ENCODE measurements around the gene RAB20.

Gene RAB20

DNA sequence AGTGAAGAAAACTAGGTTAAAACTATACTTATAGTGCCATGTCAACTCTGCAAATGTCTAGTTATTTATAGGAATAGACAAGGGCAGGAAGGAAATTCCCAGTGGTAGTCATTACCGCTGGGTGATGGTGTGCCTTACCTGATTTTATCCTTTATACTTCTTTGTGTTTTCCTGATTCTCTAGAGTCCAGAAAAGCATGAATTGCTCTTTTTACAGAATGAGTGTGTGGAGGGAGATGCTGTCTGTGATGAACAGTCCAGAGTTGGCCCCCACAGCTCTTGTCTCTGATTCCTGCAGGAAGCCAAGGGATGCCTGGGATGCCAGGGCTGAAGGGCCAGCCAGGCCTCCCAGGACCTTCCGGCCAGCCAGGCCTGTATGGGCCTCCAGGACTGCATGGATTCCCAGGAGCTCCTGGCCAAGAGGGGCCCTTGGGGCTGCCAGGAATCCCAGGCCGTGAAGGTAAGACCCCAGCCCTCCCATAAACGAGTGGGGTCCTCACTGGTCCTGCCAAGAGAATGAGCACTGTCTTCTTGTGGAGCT is 83.7 kb downstream of the RAB20 start:
- TF ChIP-seq, protein P1, sequence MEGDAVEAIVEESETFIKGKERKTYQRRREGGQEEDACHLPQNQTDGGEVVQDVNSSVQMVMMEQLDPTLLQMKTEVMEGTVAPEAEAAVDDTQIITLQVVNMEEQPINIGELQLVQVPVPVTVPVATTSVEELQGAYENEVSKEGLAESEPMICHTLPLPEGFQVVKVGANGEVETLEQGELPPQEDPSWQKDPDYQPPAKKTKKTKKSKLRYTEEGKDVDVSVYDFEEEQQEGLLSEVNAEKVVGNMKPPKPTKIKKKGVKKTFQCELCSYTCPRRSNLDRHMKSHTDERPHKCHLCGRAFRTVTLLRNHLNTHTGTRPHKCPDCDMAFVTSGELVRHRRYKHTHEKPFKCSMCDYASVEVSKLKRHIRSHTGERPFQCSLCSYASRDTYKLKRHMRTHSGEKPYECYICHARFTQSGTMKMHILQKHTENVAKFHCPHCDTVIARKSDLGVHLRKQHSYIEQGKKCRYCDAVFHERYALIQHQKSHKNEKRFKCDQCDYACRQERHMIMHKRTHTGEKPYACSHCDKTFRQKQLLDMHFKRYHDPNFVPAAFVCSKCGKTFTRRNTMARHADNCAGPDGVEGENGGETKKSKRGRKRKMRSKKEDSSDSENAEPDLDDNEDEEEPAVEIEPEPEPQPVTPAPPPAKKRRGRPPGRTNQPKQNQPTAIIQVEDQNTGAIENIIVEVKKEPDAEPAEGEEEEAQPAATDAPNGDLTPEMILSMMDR (conservative IDR thresholded peaks at IDR 0.05; ENCODE audit: low read depth, low read length), result no peak
- no peak for DNase-seq (ENCODE audit: low read depth)
- no peak overlapping the region for H3K4me3 ChIP-seq (ENCODE audit: low read length)

DNA sequence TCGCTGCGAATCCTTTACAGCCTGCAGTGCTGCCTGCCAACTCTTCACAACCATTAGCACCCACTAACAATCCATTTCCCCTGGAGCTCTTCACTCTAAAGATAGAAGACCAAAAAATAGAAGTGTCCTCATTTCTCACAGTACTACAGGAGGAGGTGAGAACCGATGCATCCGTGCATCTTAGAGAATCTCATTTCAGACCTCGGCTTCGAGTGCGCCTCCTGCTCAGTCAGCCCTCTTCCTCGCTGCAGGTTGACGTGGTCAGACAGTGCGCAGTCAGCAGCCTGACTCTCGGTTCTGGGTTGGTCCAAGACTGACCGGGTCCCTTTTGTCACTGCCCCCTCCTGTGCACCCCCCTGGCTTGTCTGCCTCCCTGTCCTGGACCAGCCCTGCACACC is 85.3 kb downstream of the RAB20 start:
- no peak for DNase-seq (ENCODE audit: low read depth)
- no peak overlapping the region for H3K4me3 ChIP-seq (ENCODE audit: low read length)
- TF ChIP-seq, protein P1 (conservative IDR thresholded peaks at IDR 0.05; ENCODE audit: low read depth, low read length), result no peak

DNA sequence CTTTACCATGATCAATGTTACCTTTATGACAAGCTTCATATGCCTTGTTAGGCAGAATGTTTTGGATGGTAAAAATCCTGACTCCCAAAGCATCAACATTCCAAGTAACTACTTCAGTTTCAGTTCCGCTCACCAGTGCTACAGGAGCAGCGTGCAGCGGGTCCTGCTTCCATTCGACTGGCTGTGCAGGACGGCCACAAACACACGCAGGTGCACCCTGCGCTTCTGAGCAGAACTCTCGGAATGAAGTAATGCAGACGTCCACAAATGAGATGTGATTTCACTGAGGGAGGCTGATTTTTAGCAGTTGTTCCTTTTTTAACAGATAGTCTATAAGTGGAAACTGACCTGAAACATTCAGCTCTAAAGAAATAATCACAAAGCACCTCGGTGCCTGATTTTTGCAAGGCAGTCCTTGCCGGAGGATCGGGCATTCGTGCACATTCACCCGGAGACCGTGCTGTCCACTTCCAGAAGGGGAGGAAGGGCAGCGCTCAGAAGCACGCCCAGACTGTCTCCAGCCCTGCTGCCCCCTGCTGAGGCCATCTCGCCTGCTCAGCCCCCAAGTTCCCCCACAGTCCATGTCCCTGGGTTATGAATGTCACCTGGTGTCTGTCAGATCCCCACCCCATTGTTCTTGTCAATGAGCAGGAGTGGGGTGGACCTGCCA is 85.8 kb downstream of the RAB20 start:
- no peak overlapping the region for H3K4me3 ChIP-seq (ENCODE audit: low read length)
- TF ChIP-seq, protein P1 (conservative IDR thresholded peaks at IDR 0.05; ENCODE audit: low read depth, low read length), result no peak
- no peak for DNase-seq (ENCODE audit: low read depth)

DNA sequence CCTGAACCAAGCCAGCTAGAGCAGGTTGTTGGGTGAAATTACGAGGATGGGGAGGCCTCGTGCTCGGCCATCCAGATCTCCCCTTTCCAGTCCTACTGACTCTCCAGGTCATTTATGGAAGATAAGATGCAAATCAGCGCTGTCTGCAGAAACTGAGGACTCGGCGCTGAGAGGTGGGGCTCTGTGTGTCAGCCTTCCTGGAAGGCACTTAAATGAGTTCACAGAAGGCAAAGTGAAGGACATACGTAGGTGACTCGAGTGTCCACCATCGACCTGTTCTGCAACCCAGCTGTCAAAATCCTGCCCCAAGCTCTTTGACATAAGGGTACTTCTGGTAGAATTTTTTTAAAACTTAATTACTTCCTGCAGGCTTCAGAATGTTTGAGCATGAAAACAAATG is 86.4 kb downstream of the RAB20 start:
- no peak overlapping the region for H3K4me3 ChIP-seq (ENCODE audit: low read length)
- TF ChIP-seq, protein P1 (conservative IDR thresholded peaks at IDR 0.05; ENCODE audit: low read depth, low read length), result no peak

DNA sequence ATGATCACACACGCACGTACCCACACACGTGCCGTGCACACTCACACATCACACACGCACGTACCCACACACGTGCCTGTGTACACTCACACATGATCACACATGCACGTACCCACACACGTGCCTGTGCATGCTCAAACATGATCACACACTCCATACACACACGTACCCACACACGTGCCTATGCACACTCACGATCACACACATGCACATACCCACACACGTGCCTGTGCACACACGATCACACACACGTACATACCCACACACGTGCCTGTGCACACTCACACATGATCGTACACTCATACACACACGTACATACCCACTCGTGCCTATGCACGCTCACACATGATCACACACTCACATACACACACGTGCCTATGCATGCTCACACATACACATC is 86.8 kb downstream of the RAB20 start:
- TF ChIP-seq, protein P1 (conservative IDR thresholded peaks at IDR 0.05; ENCODE audit: low read depth, low read length), result no peak
- DNase-seq (ENCODE audit: low read depth), result no peak

More for the DNA sequence above, 86.4 kb downstream of the RAB20 start:
- DNase-seq (ENCODE audit: low read depth), result no peak

More for the DNA sequence above, 86.8 kb downstream of the RAB20 start:
- no peak overlapping the region for H3K4me3 ChIP-seq (ENCODE audit: low read length)
